ELF-1 (cell line): ENCODE data around the gene BPIFB6.

Source experiments
- DNase-seq: peaks from one replicate; pipeline ENCODE4 v3.0.0-alpha.2; 2016; ENCODE audit warnings: low read depth, low spot score

BPIFB6 gene

DNA sequence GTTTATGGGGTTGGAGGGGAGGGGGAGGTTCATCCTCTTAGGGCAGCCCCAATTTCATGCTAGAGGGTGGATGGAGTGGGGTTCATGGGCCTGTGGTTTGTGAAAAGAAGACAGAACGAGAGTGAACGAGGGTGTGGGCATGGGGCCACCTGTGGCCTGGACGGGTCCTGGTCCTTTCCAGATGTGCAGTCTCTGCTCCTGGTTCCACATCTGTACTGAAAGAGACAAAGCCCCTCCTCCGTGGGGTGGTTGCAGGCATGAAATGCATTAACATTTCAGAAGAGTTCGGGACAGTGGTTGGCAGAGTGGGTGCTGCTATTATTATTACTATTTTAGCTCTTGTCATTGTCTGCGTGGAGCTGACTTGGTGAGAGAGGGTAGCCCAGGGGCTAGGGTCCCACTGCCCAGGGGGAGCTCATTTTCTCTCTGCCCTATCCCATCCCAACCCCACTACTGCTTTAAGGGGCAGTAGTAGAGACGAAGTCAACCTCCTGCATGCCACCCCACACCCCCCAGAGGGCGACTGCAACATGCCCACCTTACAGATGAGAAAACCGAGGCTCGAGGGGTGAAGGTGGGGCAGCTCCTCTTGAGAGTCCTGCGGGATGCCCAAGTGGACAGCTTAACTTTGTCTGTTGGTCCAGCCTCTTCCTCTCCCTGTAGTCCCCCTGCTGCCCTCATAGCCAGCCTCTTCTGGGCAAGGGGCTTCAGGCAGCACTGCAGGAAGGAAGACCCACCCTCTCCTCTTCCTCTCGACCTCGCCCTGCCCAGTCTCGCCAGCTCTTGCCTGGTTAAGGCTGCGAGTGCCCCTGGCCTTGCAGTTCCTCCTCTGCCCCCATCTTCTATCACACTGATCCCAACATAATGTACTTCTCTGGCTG lies 15.5 kb upstream of the BPIFB6 start:
- DNase-seq: no peak

DNA sequence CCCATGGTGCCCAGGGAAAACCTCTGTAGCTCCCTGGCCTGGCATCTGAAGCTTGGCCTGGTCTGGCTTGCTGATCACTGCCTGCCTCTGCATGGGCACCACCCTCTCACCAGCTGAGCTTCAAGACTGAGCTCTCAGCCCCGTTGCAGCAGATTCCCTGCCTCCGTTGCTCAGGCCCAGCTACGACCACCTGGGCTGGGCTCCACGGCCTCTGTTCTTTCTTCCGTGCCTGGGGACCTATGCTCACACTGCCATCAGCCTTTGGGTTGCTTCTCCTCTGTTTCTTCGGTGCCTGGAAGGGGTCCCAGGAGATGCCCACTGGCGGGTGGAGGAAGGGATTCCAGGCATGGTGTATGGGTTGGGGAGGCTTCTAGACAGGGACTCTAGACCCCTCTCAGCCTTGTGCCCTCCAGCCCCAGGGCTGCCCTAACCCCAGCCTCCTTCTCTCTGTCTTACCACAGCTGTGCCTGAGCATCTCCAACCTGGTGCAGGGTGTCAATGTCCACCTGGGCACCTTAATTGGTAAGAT lies 14.8 kb upstream of the BPIFB6 start:
- DNase-seq: no peak

DNA sequence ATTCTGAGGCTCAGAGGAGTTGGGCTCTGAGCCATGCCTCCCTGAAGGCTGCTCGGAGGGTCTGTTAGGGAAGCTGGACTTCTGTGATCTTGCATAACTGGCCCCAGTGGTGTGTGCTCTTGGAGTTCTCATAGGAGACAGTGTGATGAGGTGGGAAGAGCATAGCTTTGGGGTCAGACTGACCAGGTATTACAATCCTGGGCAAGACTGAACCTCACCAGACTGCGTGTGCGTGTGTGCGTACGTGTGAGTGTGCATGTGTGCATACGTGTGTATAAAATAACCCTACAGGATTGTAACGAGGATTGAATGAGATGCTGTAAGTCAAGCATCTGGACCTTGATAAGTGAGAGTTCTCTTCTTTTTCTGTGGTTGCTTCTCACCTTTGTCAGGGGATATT lies 13.9 kb upstream of the BPIFB6 start:
- DNase-seq: no peak

DNA sequence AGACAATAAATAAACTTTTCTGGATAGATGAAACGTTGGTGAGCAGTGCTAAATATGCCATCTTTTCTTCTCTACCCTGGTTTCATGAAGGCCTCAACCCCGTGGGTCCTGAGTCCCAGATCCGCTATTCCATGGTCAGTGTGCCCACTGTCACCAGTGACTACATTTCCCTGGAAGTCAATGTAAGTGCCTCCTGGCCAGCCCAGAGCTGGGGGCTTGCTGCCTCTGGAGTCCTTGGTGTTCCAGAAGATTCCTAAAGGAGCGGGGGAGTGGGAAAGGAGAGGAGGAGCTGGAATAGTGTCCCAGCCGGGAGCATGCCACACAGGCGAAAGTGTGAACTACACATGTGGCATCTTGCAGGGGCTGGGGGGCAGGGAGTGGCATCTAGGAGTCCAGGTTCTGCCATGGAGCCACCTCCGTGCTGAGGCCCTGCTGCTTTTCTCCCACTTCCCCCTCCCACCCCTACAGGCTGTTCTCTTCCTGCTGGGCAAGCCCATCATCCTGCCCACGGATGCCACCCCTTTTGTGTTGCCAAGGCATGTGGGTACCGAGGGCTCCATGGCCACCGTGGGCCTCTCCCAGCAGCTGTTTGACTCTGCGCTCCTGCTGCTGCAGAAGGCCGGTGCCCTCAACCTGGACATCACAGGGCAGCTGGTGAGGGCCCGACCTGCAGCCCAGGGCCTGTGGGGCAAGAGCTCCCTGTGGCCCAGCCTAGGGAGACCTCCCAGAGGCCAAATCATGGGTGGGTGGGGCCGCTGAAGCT lies 13.1 kb upstream of the BPIFB6 start:
- DNase-seq: no peak

DNA sequence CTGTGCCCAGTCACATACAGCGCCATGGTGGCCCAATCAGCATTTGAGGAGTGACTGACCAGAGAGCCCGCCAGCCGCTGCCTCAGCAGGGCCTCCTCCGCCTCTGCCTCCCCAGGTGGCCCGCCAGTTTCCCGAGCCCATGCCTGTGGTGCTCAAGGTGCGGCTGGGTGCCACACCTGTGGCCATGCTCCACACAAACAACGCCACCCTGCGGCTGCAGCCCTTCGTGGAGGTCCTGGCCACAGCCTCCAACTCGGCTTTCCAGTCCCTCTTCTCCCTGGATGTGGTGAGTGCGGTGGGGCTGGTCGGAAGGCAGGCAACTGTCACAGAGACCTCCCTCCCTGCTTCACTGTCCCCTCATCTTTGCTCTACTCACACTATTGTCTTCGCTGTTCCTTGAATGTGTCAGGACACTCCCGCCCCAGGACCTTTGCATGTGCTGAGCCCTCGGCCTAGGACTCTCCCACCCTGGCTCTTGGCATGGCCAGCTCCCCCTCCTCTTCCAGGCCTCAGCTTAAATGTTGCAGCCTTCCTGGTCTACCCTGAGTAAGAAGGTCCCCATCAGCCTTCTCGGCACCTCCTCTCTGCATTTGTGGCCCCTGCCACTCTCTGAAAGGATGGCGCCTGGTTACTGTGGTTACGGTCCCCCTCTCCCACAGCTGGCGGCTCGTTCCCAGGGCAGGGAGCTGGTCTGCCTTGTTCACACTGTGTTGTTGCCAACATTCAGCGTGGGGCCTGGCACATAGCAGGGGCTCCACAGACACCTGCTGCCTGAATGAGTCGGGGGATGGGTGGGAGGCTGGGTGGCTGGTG lies 11.8 kb upstream of the BPIFB6 start:
- DNase-seq: no peak

DNA sequence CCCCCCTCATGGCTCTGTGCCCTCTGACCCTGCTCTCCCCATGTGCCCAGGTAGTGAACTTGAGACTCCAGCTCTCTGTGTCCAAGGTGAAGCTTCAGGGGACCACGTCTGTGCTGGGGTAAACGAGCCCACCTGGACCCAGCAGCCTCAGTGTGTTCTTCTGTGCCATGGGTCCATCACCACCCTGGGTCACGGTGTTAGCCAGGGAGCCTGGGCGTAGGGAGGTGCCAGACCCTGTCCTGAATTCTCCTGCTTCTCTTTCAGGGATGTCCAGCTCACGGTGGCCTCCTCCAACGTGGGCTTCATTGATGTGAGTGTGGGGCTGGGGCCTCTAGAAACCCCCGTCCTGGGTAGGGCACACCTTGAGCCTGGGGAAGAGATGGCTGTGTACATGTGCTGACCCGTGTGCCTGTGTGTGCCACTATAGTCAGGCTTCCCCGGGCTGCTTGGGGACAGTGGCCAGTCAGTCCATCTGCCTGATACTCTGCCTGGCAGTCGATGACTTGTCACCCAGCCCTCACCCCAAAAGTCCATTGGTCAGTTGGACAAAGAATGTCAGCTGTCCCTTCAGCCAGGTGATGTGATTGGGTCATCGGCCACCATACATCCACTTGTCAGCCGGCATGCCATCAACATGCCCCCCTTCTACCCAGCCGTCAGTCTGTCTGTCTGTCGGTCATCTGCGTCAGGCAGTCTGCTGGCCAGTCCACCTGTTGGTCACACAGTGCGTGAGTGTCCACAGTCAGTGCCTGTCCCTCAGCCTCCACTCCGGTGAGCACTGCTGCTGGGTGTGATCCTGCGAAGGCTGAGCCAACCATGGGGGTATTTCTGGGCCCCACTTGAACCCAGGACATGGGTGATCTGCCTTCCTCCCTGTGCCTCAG lies 10.9 kb upstream of the BPIFB6 start:
- no peak for DNase-seq

DNA sequence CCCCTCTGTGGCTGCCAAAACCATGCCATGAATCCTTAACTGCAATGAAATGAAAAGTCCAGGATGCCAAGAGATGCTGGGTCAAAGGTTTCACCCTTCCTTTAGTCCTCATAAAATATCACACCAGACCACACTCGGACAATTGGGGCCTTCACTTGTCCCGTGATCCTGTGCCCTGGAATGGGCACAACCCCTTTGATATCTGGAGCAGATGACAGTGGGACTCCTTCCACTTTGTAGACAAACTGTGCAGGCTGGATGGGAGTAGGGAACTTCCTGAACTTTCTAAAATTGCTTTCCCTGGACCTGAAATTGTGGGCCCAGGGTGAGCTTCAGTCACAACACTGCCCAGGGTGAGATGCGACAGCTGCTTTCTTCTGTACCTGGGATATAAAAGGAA lies 9.6 kb upstream of the BPIFB6 start:
- DNase-seq: no peak

DNA sequence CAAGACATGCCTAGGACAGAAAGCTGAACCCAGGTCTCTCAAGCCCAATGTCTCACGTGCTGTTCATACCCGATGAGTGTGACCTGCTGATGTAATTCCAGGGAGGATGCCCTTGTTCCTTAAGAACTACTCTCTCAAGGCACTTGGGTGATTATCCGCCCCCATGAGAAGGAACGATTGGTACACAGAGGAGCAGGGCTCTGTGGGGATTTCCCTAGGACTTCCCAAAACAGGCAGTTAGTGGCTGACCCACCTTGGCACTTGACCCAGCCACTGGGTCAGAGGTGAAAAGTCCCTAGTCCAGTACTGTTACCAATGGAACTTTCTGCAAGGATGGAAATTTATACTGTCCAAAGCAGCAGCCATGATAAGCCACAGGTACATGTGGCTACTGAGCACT lies 9.2 kb upstream of the BPIFB6 start:
- DNase-seq: no peak

DNA sequence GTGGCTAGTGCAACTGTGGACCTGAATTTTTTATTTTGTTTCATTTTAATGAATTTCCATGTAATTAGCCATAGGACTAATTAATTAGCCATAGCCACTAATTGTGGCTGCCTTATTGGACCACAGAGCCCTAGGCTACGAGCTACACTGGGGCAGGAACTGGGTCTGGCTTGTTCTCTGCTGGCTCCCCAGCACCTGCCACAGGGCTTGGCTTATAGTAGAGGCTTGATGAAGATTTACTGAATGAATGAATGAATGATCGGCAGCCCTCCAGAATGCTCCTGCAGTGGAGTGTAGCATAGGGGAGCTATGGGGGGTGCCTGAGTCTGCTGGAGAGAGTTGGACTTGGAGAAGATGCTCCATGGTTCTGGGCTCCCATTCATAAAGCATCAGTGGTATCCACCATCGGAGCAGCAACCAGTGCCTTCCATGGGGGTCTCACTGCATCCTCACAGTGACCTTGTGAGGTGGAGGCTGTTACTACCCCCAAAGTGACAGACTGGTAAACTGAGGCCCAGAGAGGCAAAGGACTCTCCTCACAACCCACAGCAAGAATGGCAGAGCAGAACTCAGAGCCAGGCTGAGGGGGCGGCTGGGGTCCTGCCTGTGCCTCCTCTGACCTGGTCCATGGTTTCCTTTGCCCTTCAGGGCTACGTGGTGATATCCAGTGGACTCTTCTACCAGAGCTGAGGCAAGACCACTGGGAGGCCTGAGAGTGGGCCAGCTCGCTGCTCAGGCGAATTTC lies 8.6 kb upstream of the BPIFB6 start:
- no peak for DNase-seq

DNA sequence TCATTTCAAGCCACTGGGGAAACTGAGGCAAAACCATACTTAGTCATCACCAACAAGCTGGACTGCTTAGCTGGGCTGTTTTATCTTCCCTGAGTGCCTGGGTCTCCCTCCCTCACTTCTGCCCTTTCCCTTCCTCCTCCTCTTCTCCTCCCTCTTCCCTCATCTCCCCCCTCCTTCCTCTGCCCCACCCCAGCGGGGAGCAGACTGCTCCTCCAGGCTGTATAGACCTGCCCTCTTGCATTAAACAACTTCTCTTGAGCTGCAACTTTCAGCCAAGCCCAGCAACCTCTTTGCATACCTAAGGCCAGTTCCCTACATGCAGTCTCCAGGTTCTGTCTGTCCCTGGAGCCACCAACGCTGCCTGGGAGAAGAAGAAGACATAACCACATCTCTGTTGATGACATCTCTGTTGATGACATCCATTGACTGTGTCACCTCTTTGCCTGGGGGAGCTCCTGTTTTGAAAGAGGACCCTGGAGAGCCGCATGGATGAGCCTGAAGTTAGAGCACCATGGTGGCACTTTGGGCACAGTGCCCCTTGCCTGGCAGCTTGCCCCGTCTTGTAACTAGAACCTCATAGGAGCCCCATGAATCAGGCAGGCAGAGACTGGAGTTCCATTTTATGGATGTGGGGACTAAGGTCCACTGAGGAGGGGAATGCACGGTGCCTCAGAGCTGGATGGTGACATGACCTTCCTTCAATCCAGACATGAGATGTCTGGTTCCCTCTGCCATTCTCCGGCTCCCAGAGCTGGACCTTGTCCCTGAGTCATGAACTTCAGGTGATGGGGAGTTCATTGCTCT lies 7.8 kb upstream of the BPIFB6 start:
- no peak for DNase-seq

DNA sequence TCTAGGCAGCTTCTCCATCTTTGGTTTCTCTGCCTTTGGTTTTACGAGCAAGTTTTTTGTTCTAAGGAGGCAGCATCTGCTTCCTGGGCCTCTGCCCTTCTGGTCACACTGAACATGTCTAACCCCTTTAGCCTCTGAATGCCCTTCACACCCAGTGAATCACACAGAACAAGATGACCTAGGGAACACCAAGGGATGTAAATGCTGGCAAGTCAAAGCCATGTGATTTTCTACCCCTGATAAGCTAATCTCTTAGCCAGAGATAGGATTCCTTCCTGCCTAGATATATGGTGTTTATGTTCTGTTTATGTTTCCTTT lies 7.2 kb upstream of the BPIFB6 start:
- no peak for DNase-seq

DNA sequence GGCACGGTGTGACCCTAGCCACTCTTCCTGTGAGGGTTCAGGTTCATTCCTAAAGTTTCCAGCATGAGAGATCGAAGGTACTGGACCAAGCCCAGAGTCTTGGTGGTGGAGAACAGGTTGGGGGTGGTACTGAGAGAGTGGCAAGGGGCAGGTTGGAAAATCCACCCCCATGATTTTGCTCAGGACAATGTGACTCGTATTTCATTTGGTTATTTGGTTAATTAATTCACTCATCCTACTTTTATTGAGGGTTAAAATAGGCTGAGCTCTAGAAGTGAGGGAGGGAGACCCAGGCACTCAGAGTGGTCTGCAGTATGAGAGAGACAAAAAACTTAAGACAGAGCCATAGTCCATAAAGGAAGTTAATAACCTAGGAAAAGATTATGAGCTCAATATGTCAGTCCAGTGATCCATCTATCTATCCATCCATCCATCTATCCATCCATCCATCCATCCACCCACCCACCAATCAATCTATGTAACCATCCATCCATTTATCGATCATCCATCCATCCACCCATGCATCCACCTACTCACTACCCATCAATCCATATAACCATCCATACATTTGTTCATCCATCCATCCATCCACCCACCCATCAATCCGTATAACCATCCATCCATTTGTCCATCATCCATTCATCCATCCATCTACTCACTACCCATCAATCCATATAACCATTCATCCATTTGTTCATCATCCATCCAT lies 6.7 kb upstream of the BPIFB6 start:
- no peak for DNase-seq

DNA sequence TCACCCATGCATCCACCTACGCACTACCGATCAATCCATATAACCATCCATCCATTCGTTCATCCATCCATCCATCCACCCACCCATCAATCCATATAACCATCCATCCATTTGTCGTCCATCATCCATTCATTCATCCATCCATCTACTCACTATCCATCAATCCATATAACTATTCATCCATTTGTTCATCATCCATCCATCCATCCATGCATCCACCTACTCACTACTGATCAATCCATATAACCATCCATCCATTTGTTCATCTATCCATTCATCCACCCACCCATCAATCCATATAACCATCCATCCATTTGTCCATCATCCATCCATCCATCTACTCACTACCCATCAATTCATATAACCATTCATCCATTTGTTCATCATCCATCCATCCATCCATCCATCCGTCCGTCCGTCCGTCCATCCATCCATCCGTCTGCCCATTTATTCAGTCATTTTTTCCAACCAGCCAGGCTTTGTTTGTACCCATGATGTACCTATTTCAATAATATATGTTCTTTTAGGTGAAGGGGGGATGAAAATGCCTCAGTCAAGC lies 6.1 kb upstream of the BPIFB6 start:
- no peak for DNase-seq

DNA sequence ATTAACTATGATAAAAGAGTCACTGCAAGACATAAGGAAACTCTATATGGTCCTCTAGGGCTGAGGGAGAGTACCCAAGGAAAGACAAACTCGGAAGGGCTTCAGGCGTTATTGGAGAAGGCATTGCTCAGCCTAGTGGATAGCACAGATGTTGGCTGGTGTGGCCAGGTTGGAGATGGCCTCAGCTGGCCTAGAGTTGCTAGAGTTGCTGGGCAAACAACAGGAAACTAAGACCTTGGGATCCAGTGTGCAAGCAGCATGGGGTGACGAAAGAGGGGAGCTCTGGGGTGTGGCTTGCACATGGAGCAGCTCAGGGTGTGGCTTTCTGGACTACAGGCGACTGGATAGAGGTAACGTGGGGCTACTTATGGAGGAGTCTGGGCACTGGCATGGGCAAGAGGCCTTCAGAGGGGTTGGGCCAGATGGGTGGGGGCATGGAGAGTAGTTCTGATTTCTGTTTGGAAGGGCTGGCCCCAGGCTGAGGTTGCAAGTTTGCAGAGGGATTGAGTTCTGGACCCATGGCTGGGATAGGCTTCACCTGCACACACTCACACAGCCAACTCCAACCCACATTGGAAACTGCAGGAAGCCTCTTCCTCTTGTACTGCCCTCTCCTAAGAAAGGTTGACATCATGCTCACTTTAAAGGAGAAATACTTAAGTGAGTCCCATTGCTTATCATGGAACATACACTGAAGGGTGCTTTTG lies 5.2 kb upstream of the BPIFB6 start:
- no peak for DNase-seq

DNA sequence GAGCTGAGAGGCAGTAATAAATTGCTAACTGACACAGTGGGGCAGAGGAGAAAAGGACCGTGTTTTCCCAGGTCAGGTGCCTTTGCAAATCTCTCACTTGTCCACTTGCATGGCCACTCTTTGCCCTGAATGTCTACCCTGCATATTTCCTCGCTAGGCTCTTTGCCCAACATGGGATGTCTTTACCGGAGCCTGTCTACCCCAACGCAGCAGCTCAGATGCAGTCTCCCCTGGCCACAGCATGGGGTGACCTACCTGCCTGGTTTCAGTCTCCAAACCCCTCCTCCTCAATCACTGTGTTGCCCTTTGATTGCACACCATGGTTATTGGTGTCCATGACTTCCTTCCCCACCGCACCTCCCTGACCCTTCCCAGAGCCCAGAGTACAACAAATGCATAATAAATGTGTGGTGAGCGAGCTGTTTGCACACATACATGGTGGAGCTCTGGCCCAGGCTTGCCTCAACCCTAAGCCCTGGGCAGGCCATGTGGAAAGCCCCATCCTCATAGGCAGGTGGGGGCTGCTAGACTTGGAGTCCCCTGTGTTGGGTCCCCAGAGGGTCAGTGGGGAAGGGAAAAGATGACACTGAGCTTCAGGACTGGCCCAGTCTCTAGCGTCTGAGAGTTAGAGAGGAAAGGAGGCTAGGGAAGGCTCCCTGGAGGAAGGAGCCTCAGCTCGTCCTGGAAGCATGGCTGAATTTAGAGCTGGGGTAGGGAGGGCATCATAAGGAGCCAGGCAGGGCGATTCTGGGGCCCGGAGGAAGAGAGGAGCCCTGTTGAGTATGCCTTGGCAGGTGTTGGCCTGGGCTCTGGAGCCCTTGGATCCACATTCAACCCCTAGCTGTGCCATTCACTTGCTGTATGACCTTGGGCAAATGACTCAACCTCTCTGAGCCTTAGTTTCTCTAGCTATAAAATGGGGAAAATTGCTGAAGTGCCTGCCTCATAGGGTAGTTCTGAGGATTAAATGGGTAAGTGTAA lies 4.4 kb upstream of the BPIFB6 start:
- DNase-seq: no peak
